ENCODE measurements around the gene TACC2.
"Not testable (repeated sequence)": the region's sequence is repeated elsewhere in the genome, so short reads cannot be mapped to it uniquely, and the experiment has no call there.

TACC2 gene

GRCh38 chr10:121949451-121949850, 39.5 kb upstream of the TACC2 start:
- no peak for DNase-seq (ENCODE audit: low read depth)
- no peak for TF ChIP-seq CTCF (conservative IDR thresholded peaks at IDR 0.05; ENCODE audit: low read depth, low read length)
- H3K4me3 ChIP-seq (ENCODE audit: low read depth, low read length), result no peak overlapping the region

- TF ChIP-seq CTCF (conservative IDR thresholded peaks at IDR 0.05; ENCODE audit: low read depth, low read length), result no peak
- H3K4me3 ChIP-seq (ENCODE audit: low read depth, low read length), result no peak overlapping the region
- DNase-seq (ENCODE audit: low read depth), result no peak
Measured at GRCh38 chr10:121952226-121952625, 36.7 kb upstream of the TACC2 start.

GRCh38 chr10:121956111-121957061, 32.6 kb upstream of the TACC2 start:
- TF ChIP-seq CTCF (conservative IDR thresholded peaks at IDR 0.05; ENCODE audit: low read depth, low read length), result no peak
- peak; percentile 47 for DNase-seq (ENCODE audit: low read depth)
- no peak overlapping the region for H3K4me3 ChIP-seq (ENCODE audit: low read depth, low read length)

- no peak overlapping the region for H3K4me3 ChIP-seq (ENCODE audit: low read depth, low read length)
- no peak for TF ChIP-seq CTCF (conservative IDR thresholded peaks at IDR 0.05; ENCODE audit: low read depth, low read length)
- DNase-seq (ENCODE audit: low read depth), result no peak
Measured at GRCh38 chr10:121959671-121960070, 29.3 kb upstream of the TACC2 start.

GRCh38 chr10:121961456-121961855, 27.5 kb upstream of the TACC2 start:
- no peak overlapping the region for H3K4me3 ChIP-seq (ENCODE audit: low read depth, low read length)
- TF ChIP-seq CTCF (conservative IDR thresholded peaks at IDR 0.05; ENCODE audit: low read depth, low read length), result no peak
- DNase-seq (ENCODE audit: low read depth), result no peak

GRCh38 chr10:121965996-121966395, 23.0 kb upstream of the TACC2 start:
- DNase-seq (ENCODE audit: low read depth), result no peak
- TF ChIP-seq CTCF (conservative IDR thresholded peaks at IDR 0.05; ENCODE audit: low read depth, low read length), result no peak
- H3K4me3 ChIP-seq (ENCODE audit: low read depth, low read length), result no peak overlapping the region

GRCh38 chr10:121969086-121969485, 19.9 kb upstream of the TACC2 start:
- not testable (repeated sequence) for DNase-seq (ENCODE audit: low read depth); H3K4me3 ChIP-seq (ENCODE audit: low read depth, low read length)
